Measurements from ENCODE around the gene ITGA2. TPM values are rescaled to one million over a fixed set of nuclear protein-coding genes. Genes with fewer than 3 reads are reported as not detected.

Gene ITGA2
- total RNA-seq, 1 donor from 2014 or later, result 0.07 TPM

- ChIA-PET CTCF (no interaction called here), POLR2A (no interaction called here)
- ATAC-seq (ENCODE audit: low read depth) (no peak), DNase-seq (no peak)
- intact Hi-C loops (cut with micrococcal nuclease), result no loop called here
- no peaks in the 10 kb centered on the region for H3K9me3 Mint-ChIP-seq
- H3K27me3 Mint-ChIP-seq, result peaks cover 44% of the 10 kb centered on the region
- no peak overlapping the region for H3K4me3 Mint-ChIP-seq
- H3K4me1 Mint-ChIP-seq, result peaks cover 11% of the 10 kb centered on the region
- no peak overlapping the region for H3K27ac Mint-ChIP-seq
- H3K36me3 Mint-ChIP-seq (ENCODE audit: low read depth), result no peaks in the 10 kb centered on the region
- TF ChIP-seq CTCF (IDR thresholded peaks at IDR 0.05), result no peak
These were observed 1.3 kb upstream of the ITGA2 start for GRCh38 chr5:52987711-52988331.

- no peaks in the 10 kb centered on the region for H3K36me3 Mint-ChIP-seq (ENCODE audit: low read depth)
- intact Hi-C loops (cut with micrococcal nuclease), result no loop called here
- peak overlapping the region; percentile 29 for H3K4me3 Mint-ChIP-seq
- H3K27me3 Mint-ChIP-seq, result peaks cover 42% of the 10 kb centered on the region
- ChIA-PET CTCF (no interaction called here), POLR2A (no interaction called here)
- peak; percentile 34 for ATAC-seq (ENCODE audit: low read depth)
- no peak for DNase-seq
- peaks cover 11% of the 10 kb centered on the region for H3K4me1 Mint-ChIP-seq
- H3K9me3 Mint-ChIP-seq, result no peaks in the 10 kb centered on the region
- H3K27ac Mint-ChIP-seq, result no peak overlapping the region
- no peak for TF ChIP-seq CTCF (IDR thresholded peaks at IDR 0.05)
These were observed 672 bp upstream of the ITGA2 start for GRCh38 chr5:52988335-52989024.

GRCh38 chr5:52989781-52990527 is 802 bp downstream of the ITGA2 start:
- ATAC-seq (ENCODE audit: low read depth) (no peak), DNase-seq (no peak)
- TF ChIP-seq CTCF (IDR thresholded peaks at IDR 0.05), result no peak
- POLR2A ChIA-PET, result no interaction called here
- intact Hi-C loops (cut with micrococcal nuclease), result no loop called here
- H3K4me3 Mint-ChIP-seq, result peak overlapping the region; percentile 72
- peaks cover 11% of the 10 kb centered on the region for H3K4me1 Mint-ChIP-seq
- H3K9me3 Mint-ChIP-seq, result no peaks in the 10 kb centered on the region
- H3K27me3 Mint-ChIP-seq, result peaks cover 37% of the 10 kb centered on the region
- H3K36me3 Mint-ChIP-seq (ENCODE audit: low read depth), result no peaks in the 10 kb centered on the region
- CTCF ChIA-PET, result no interaction called here
- H3K27ac Mint-ChIP-seq, result no peak overlapping the region

GRCh38 chr5:52990528-52990925 is 1.4 kb downstream of the ITGA2 start:
- Mint-ChIP-seq H3K27me3 (peaks cover 37% of the 10 kb centered on the region), H3K36me3 (ENCODE audit: low read depth) (no peaks in the 10 kb centered on the region), H3K4me3 (no peak overlapping the region), H3K27ac (no peak overlapping the region), H3K4me1 (peaks cover 11% of the 10 kb centered on the region), H3K9me3 (no peaks in the 10 kb centered on the region)
- ATAC-seq (ENCODE audit: low read depth) (no peak), DNase-seq (no peak)
- ChIA-PET POLR2A (no interaction called here), CTCF (no interaction called here)
- no peak for TF ChIP-seq CTCF (IDR thresholded peaks at IDR 0.05)
- intact Hi-C loops (cut with micrococcal nuclease), result no loop called here

GRCh38 chr5:52993367-52993766 is 4.2 kb downstream of the ITGA2 start:
- ChIA-PET CTCF (no interaction called here), POLR2A (no interaction called here)
- Mint-ChIP-seq H3K9me3 (no peaks in the 10 kb centered on the region), H3K36me3 (ENCODE audit: low read depth) (no peaks in the 10 kb centered on the region), H3K4me1 (peaks cover 11% of the 10 kb centered on the region), H3K27me3 (peaks cover 18% of the 10 kb centered on the region), H3K4me3 (no peak overlapping the region), H3K27ac (no peak overlapping the region)
- TF ChIP-seq CTCF (IDR thresholded peaks at IDR 0.05), result no peak
- ATAC-seq (ENCODE audit: low read depth), result no peak
- intact Hi-C loops (cut with micrococcal nuclease), result no loop called here
- no peak for DNase-seq

Measured in activated B cell treated with CpG ODN at 0.5 μM for 24 hours (primary cell).